ENCODE data around the gene METAP1D.
"Not testable (repeated sequence)": the region's sequence is repeated elsewhere in the genome, so short reads cannot be mapped to it uniquely, and the experiment has no call there.

Gene METAP1D

DNA sequence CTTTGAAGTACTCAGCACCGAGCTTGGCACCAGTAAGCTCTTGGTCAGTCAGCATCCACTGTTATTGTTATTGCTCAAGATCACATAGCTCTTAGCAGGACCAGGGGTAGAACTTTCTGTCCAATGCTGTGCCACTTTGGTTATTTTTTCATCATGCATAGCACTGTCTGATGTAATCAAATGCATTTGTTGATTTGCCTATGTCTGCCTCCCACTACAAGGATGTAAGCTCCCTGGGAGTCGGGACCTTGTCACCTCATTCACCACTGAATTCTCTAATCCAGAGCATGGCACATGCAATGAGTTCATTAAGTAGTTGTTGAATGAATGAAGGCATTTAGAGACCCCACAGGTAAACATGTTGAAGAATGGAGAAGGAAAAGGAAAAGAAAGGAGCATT, 56.5 kb downstream of the METAP1D start:
- H4K20me1 ChIP-seq (ENCODE audit: low read depth, low read length) = no peaks in the 10 kb centered on the region; the same call in 1 of the 2 replicates
- no peaks in the 10 kb centered on the region for H3K36me3 ChIP-seq (ENCODE audit: low read length)
- no peak overlapping the region for H3K9ac ChIP-seq (ENCODE audit: low read length)
- no peak overlapping the region for H3K27ac ChIP-seq (ENCODE audit: low read depth, low read length)
- H3K9me2 ChIP-seq (replicated peaks; ENCODE audit: insufficient read depth, low read length) = no peaks in the 10 kb centered on the region
- no peaks in the 10 kb centered on the region for H3K79me2 ChIP-seq (ENCODE audit: insufficient read depth, low read length)
- H3K4me2 ChIP-seq (ENCODE audit: low read depth, low read length, poor library complexity, severe bottlenecking) = no peak overlapping the region
- H3F3A ChIP-seq (ENCODE audit: insufficient read depth) = no peaks in the 10 kb centered on the region
- no peak overlapping the region for H3K4me3 ChIP-seq (ENCODE audit: insufficient read depth, low read length, poor library complexity, severe bottlenecking)
- H2AFZ ChIP-seq (ENCODE audit: low read depth, low read length, severe bottlenecking) = no peak overlapping the region
- TF ChIP-seq EZH2phosphoT487 (conservative IDR thresholded peaks at IDR 0.05; ENCODE audit: low read length) = no peak
- TF ChIP-seq, protein P1, sequence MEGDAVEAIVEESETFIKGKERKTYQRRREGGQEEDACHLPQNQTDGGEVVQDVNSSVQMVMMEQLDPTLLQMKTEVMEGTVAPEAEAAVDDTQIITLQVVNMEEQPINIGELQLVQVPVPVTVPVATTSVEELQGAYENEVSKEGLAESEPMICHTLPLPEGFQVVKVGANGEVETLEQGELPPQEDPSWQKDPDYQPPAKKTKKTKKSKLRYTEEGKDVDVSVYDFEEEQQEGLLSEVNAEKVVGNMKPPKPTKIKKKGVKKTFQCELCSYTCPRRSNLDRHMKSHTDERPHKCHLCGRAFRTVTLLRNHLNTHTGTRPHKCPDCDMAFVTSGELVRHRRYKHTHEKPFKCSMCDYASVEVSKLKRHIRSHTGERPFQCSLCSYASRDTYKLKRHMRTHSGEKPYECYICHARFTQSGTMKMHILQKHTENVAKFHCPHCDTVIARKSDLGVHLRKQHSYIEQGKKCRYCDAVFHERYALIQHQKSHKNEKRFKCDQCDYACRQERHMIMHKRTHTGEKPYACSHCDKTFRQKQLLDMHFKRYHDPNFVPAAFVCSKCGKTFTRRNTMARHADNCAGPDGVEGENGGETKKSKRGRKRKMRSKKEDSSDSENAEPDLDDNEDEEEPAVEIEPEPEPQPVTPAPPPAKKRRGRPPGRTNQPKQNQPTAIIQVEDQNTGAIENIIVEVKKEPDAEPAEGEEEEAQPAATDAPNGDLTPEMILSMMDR (IDR thresholded peaks at IDR 0.05; ENCODE audit: insufficient read depth, low read length, poor library complexity, severe bottlenecking) = no peak
- H3K27me3 ChIP-seq (ENCODE audit: low read length) = no peaks in the 10 kb centered on the region
- H3K9me3 ChIP-seq (ENCODE audit: insufficient read depth, low read length) = no peaks in the 10 kb centered on the region

DNA sequence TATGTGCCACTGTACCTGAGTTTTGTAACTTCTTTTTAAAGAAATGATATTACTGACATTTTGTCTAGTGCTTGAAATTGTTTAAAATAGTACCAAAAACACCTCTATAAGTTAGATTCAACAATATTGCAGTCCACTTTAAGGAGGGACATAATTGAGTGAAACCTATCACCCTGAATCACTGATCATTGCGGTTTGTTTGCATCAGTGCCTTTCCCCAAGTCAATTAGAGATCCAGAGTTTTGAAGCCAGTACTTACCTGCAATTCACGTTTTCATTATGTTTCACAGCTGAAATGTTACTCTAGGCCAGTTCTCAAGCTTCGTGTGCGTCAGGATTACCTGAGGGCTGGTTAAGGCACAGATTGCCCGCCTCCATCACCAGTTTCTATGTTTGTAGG, 58.9 kb downstream of the METAP1D start:
- Histone ChIP-seq H3K9ac (ENCODE audit: low read length) (no peak overlapping the region), H3K4me2 (ENCODE audit: low read depth, low read length, poor library complexity, severe bottlenecking) (no peak overlapping the region), H3K27me3 (ENCODE audit: low read length) (no peaks in the 10 kb centered on the region), H3K4me3 (ENCODE audit: insufficient read depth, low read length, poor library complexity, severe bottlenecking) (no peak overlapping the region), H3K9me3 (ENCODE audit: insufficient read depth, low read length) (no peaks in the 10 kb centered on the region), H3K36me3 (ENCODE audit: low read length) (no peaks in the 10 kb centered on the region), H3K27ac (ENCODE audit: low read depth, low read length) (no peak overlapping the region), H3K79me2 (ENCODE audit: insufficient read depth, low read length) (no peaks in the 10 kb centered on the region), H3K9me2 (replicated peaks; ENCODE audit: insufficient read depth, low read length) (no peaks in the 10 kb centered on the region), H3F3A (ENCODE audit: insufficient read depth) (no peaks in the 10 kb centered on the region), H4K20me1 (ENCODE audit: low read depth, low read length) (no peaks in the 10 kb centered on the region; the same call in 1 of the 2 replicates), H2AFZ (ENCODE audit: low read depth, low read length, severe bottlenecking) (no peak overlapping the region)
- no peak for TF ChIP-seq EZH2phosphoT487 (conservative IDR thresholded peaks at IDR 0.05; ENCODE audit: low read length)
- TF ChIP-seq, protein P1 (IDR thresholded peaks at IDR 0.05; ENCODE audit: insufficient read depth, low read length, poor library complexity, severe bottlenecking) = no peak

DNA sequence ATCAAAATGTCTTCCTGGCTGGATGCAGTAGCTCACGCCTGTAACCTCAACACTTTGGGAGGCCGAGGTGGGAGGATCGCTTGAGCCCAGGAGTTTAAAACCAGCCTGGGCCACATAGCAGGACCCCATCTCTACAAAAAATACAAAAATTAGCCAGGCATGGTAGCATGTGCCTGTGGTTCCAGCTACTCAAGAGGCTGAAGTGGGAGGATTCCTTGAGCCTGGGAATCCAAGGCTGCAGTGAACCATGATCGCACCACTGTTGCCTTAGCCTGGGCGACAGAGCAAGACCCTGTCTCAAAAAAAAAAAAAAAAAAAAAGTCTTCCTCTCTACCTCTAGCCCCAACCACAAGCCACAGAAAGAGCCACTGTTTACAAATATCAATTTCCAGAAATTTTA, 60.4 kb downstream of the METAP1D start:
- not testable (repeated sequence) for H3F3A ChIP-seq (ENCODE audit: insufficient read depth); H3K9ac ChIP-seq (ENCODE audit: low read length); H3K36me3 ChIP-seq (ENCODE audit: low read length); H3K4me3 ChIP-seq (ENCODE audit: insufficient read depth, low read length, poor library complexity, severe bottlenecking); H3K9me3 ChIP-seq (ENCODE audit: insufficient read depth, low read length); H4K20me1 ChIP-seq (ENCODE audit: low read depth, low read length); H3K27ac ChIP-seq (ENCODE audit: low read depth, low read length); H3K9me2 ChIP-seq (replicated peaks; ENCODE audit: insufficient read depth, low read length); H2AFZ ChIP-seq (ENCODE audit: low read depth, low read length, severe bottlenecking); H3K27me3 ChIP-seq (ENCODE audit: low read length); H3K4me2 ChIP-seq (ENCODE audit: low read depth, low read length, poor library complexity, severe bottlenecking); H3K79me2 ChIP-seq (ENCODE audit: insufficient read depth, low read length)

DNA sequence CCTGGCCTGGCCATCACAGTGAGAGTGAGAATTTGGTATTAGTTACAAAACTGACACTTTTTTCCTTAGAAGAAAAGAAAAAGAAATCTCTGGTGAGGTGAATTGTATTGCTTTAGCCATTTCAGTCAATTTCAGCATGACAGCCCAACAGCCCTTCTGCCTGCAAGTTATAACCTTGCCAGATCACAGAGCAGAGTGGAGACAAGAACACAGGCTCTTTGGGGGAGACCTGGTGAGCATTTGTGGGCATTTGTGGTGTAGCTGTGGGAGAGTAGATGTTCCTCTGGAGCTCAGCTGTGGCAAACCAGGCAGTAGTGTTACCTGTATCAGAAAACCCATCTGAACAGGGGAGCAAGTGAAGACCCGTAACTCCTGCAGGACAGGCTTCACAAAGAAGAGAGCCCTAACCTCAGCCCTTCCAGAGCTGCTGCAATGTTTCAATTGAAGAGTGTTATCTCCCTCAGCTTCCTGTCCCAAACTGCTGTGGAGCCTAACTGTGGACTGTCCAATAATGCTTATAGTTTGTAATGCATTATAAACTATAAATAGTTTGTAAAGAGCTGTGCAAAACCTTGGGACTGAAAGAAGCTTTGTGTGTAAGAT, 62.8 kb downstream of the METAP1D start:
- no peak overlapping the region for H2AFZ ChIP-seq (ENCODE audit: low read depth, low read length, severe bottlenecking)
- H3K4me3 ChIP-seq (ENCODE audit: insufficient read depth, low read length, poor library complexity, severe bottlenecking) = no peak overlapping the region
- no peaks in the 10 kb centered on the region for H3K27me3 ChIP-seq (ENCODE audit: low read length)
- no peaks in the 10 kb centered on the region for H3K9me2 ChIP-seq (replicated peaks; ENCODE audit: insufficient read depth, low read length)
- no peak overlapping the region for H3K27ac ChIP-seq (ENCODE audit: low read depth, low read length)
- TF ChIP-seq, protein P1 (IDR thresholded peaks at IDR 0.05; ENCODE audit: insufficient read depth, low read length, poor library complexity, severe bottlenecking) = no peak
- no peak for TF ChIP-seq EZH2phosphoT487 (conservative IDR thresholded peaks at IDR 0.05; ENCODE audit: low read length)
- no peaks in the 10 kb centered on the region for H3K36me3 ChIP-seq (ENCODE audit: low read length)
- H3K4me2 ChIP-seq (ENCODE audit: low read depth, low read length, poor library complexity, severe bottlenecking) = no peak overlapping the region
- H3F3A ChIP-seq (ENCODE audit: insufficient read depth) = no peaks in the 10 kb centered on the region
- no peak overlapping the region for H3K9ac ChIP-seq (ENCODE audit: low read length)
- no peaks in the 10 kb centered on the region for H3K79me2 ChIP-seq (ENCODE audit: insufficient read depth, low read length)
- no peaks in the 10 kb centered on the region for H3K9me3 ChIP-seq (ENCODE audit: insufficient read depth, low read length)
- no peaks in the 10 kb centered on the region; the same call in 1 of the 2 replicates for H4K20me1 ChIP-seq (ENCODE audit: low read depth, low read length)
